GM12875 (cell line): Measurements from ENCODE around the gene CPA1.

Experiments used
- H3K4me3 ChIP-seq: one replicate; pipeline ENCODE4 v1.5.1; 2011; ENCODE audit warnings: low read depth, low read length, control low read depth
- CTCF ChIP-seq: IDR thresholded peaks from 2 replicates; pipeline ENCODE4 v1.5.1; 2011; ENCODE audit warnings: low read depth, mild to moderate bottlenecking, control low read depth, inconsistent platforms, low read length, moderate library complexity, borderline replicate concordance; ENCODE audit not compliant: insufficient read depth

The CPA1 gene

DNA sequence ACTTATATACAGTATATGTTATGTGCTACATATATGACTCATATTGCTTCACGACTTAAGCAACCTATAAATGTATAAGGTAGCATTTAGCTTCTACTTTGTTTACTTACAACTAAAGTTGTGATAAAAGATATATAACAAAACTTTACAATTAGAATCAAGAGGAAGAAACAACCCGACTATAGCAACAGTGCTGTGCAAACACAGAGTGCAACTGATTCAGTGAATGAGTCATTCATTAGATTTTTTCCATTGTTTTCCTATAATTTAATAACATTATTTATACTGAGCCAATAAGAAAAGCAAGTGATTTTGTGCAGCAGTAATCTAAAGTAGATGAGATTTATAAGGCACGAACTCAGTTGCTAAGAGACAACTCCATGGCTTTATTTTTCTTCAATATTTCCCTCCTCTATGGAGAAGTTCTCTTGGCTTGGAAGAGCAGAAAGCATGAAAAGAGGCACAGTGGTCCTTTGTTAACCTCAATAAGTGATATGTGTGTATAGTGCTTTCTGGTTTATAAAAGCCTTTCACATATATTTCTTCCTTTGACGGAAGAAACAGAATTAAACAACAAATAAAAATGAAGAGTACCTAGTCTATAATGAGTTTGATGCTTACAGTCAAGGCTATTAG lies 40.8 kb downstream of the CPA1 start:
- TF ChIP-seq CTCF = no peak
- H3K4me3 ChIP-seq = no peak overlapping the region

DNA sequence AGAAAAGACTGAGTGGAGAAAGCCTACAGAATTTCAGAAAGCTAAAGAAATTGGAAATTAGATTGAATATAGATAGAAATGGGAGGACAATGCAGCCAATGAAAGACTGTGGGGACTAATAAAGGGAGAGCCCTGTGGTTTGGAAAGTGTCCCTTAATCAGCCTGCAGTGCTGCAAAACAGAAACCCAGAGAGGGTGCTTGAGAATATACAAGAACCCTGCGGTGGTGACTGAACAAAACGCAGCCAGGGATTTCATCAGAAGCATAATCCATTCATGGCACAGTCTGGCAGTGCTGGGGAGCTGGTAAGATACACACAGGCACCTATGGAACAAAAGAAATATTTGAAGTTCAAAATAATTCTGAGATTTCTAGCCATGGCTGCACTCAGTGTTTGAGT lies 41.4 kb downstream of the CPA1 start:
- H3K4me3 ChIP-seq = no peak overlapping the region
- TF ChIP-seq CTCF = no peak

GRCh38 chr7:130423501-130424037 lies 43.3 kb downstream of the CPA1 start:
- no peak for TF ChIP-seq CTCF

GRCh38 chr7:130425796-130426195 lies 45.5 kb downstream of the CPA1 start:
- TF ChIP-seq CTCF = no peak
- no peak overlapping the region for H3K4me3 ChIP-seq

More at GRCh38 chr7:130423501-130424037, 43.3 kb downstream of the CPA1 start:
- no peak overlapping the region for H3K4me3 ChIP-seq

GRCh38 chr7:130426564-130426963 lies 46.3 kb downstream of the CPA1 start:
- no peak for TF ChIP-seq CTCF
- no peak overlapping the region for H3K4me3 ChIP-seq

- H3K4me3 ChIP-seq = no peak overlapping the region
- no peak for TF ChIP-seq CTCF
Measured at GRCh38 chr7:130429019-130429418, 48.7 kb downstream of the CPA1 start.

- TF ChIP-seq CTCF = no peak
- H3K4me3 ChIP-seq = no peak overlapping the region
Measured at GRCh38 chr7:130430115-130430514, 49.8 kb downstream of the CPA1 start.
